CD4-positive, CD25-positive, alpha-beta regulatory T cell (primary cell): ENCODE measurements around the gene SAE1. TPM values are rescaled to one million over a fixed set of nuclear protein-coding genes. Genes with fewer than 3 reads are reported as not detected.
A peak's percentile ranks its signal among the peaks of the same experiment; 100 is the strongest.

Experiments
- ATAC-seq, 2 donors: fragments of 150-1000 bp; cut with Tn5 transposase; one replicate each; pipeline ENCODE4 v1.10.0; 2021; ENCODE audit warnings: low read depth in 2 of 2, moderate number of reproducible peaks in 2 of 2, moderate library complexity in 1 of 2
- DNase-seq, 3 donors: peaks; one replicate each; pipeline versions ENCODE4 v3.0.0 to v3.0.0-alpha.2; 2012 to 2022; ENCODE audit warnings: mixed read lengths in 1 of 3
- H3K27ac ChIP-seq: one replicate; pipeline ENCODE4 v1.7.0; 2013; ENCODE audit warnings: mild to moderate bottlenecking, low read length; ENCODE audit not compliant: insufficient read depth, poor library complexity, severe bottlenecking
- H3K27me3 ChIP-seq: one replicate; pipeline ENCODE4 v1.7.0; 2013; ENCODE audit warnings: low read length; ENCODE audit not compliant: control insufficient read depth, insufficient read depth
- H3K36me3 ChIP-seq: one replicate; pipeline ENCODE4 v1.7.0; 2013; ENCODE audit warnings: mild to moderate bottlenecking, low read length, moderate library complexity; ENCODE audit not compliant: control insufficient read depth, insufficient read depth
- H3K4me1 ChIP-seq: 2 replicates; pipeline ENCODE4 v1.7.0; 2013; ENCODE audit warnings: mild to moderate bottlenecking, low read length; ENCODE audit not compliant: insufficient read depth, control insufficient read depth, poor library complexity, severe bottlenecking
- H3K4me3 ChIP-seq: one replicate; pipeline ENCODE4 v1.7.0; 2013; ENCODE audit warnings: low read depth, mild to moderate bottlenecking, low read length, moderate library complexity
- H3K9me3 ChIP-seq, 2 experiments: 1 replicate in 1 of 2; 2 replicates in 1 of 2; pipeline ENCODE4 v1.7.0; 2013; ENCODE audit warnings: low read length in 2 of 2, mild to moderate bottlenecking in 1 of 2, moderate library complexity in 1 of 2; ENCODE audit not compliant: control insufficient read depth in 2 of 2
- H3K27ac Mint-ChIP-seq, 3 donors: one replicate each; pipeline ENCODE4 v1.8.0; 2020 to 2022; ENCODE audit warnings: mild to moderate bottlenecking in 3 of 3, mixed read lengths in 3 of 3, moderate library complexity in 2 of 3
- H3K27me3 Mint-ChIP-seq: one replicate; pipeline ENCODE4 v1.8.0; 2022; ENCODE audit warnings: mild to moderate bottlenecking, mixed read lengths
- H3K36me3 Mint-ChIP-seq: one replicate; pipeline ENCODE4 v1.8.0; 2020; ENCODE audit warnings: mixed read lengths
- H3K4me1 Mint-ChIP-seq, 4 donors: one replicate each; pipeline ENCODE4 v1.8.0; 2020 to 2022; ENCODE audit warnings: mixed read lengths in 4 of 4, mild to moderate bottlenecking in 1 of 4
- H3K4me3 Mint-ChIP-seq, 4 donors: one replicate each; pipeline ENCODE4 v1.8.0; 2020 to 2022; ENCODE audit warnings: mild to moderate bottlenecking in 4 of 4, mixed read lengths in 4 of 4, moderate library complexity in 3 of 4
- H3K9me3 Mint-ChIP-seq, 7 donors: one replicate each; pipeline ENCODE4 v1.8.0; 2020 to 2022; ENCODE audit warnings: mixed read lengths in 7 of 7, mild to moderate bottlenecking in 3 of 7, moderate library complexity in 2 of 7
- polyA plus RNA-seq, 4 donors: library from polyadenylated mRNA; unstranded; fragments of 300-500 nt; fragmentation: Illumina TruSeq; gene quantifications; one replicate each; pipeline ENCODE4 v1.2.3, GENCODE V29; 2021
- total RNA-seq: library from RNA; stranded (reverse); gene quantifications from one replicate; pipeline ENCODE4 v1.2.3, GENCODE V29; 2022

Gene SAE1
- total and polyA plus RNA-seq, 5 donors from 2014 or later, result 45.5 to 127 (median 110) TPM

DNA sequence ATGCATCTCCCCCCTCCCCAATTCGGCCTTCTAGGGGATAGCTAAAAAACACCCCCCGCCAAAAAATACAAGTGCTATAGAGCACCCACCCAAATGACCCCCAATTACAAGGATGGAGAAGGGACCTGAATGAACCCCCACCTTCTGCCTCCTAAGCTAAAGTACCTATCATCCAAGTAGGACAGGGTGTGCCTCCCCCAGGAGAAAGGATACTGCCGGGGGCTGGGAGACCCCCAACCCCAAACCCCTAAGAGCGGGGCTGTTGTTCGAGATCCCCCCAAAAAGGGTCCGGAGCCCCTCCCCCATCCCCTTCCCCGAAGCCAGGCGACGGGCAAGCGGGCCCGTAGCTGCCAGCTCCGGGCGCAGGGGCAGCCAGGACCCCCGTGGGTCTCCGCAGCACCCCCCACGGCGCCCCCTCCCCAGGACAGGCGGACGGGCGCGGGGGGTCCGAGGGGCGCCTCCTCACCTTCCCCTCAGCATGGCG lies 18.9 kb upstream of the SAE1 start:
- no peak for DNase-seq
- peaks cover 24 to 51% (median 42%) of the 10 kb centered on the region in 4 donors for H3K4me1 Mint-ChIP-seq

DNA sequence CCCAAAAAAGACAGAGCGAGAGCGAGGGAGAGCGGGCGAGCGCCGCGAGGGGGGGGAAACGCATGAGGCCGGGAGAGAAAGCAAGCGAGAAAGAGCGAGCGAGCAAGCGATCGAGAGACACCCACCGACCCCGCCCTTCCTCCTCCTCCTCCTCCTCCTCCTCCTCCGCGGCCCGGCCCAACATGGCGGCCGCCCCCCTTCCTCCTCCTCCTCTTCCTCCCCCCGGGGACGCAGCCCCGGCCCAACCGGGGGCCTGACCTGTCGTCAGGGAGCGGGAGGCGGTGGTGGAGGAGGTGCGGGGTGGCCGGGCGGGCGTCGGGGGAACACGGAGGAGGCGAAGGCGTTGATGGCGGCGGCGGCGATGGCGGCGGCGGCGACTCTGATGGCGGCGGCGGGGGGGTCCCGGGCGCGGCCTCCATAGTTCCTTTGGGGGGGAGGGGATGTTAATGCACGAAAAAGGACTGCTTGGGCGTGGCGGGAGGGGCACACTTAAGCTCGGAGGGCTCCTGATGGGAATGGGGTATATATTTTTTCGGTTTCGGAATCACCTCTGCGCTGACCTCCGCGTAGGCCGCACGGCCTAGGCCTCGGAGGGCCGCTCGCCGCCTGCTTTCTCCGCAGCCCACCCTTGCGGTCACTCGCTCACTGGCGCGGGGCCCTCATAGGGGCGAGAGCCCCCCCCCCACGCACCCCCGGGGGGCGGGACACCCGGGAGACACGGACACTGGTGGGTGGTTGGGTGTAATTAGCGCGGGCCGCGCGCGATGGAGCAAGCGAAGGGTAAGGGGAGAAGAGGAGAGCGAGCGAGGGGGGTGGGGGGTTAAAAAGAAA lies 18.3 kb upstream of the SAE1 start:
- H3K36me3 ChIP-seq, result peaks cover 5% of the 10 kb centered on the region
- ATAC-seq, result peak; percentile 19 to 24
- H3K4me3 ChIP-seq, result peak overlapping the region; percentile 59
- Mint-ChIP-seq H3K27me3 (peaks cover 12% of the 10 kb centered on the region), H3K4me1 (peaks cover 18 to 44% (median 36%) of the 10 kb centered on the region in 4 donors), H3K36me3 (peaks cover 19% of the 10 kb centered on the region), H3K9me3 (peaks cover 0 to 3% (median 0%) of the 10 kb centered on the region in 7 donors), H3K27ac (peak overlapping the region; percentile 99 to 100 (median 100)), H3K4me3 (peak overlapping the region; percentile 90 to 100 (median 99))
- peak; percentile 84 to 95 (median 91) for DNase-seq
- H3K27ac ChIP-seq, result peak overlapping the region; percentile 100
- no peaks in the 10 kb centered on the region for H3K27me3 ChIP-seq
- no peaks in the 10 kb centered on the region for H3K9me3 ChIP-seq
- peaks cover 44% of the 10 kb centered on the region for H3K4me1 ChIP-seq

More for the DNA sequence above, 18.9 kb upstream of the SAE1 start:
- Mint-ChIP-seq H3K36me3 (peaks cover 19% of the 10 kb centered on the region), H3K27me3 (peaks cover 12% of the 10 kb centered on the region), H3K9me3 (peaks cover 0 to 3% (median 0%) of the 10 kb centered on the region in 7 donors), H3K27ac (peak overlapping the region; percentile 99 to 100 (median 100)), H3K4me3 (peak overlapping the region; percentile 90 to 100 (median 99))
- Histone ChIP-seq H3K9me3 (no peaks in the 10 kb centered on the region), H3K27ac (peak overlapping the region; percentile 100), H3K27me3 (no peaks in the 10 kb centered on the region), H3K4me3 (peak overlapping the region; percentile 99), H3K36me3 (peaks cover 5% of the 10 kb centered on the region), H3K4me1 (peaks cover 51% of the 10 kb centered on the region)
- no peak for ATAC-seq

DNA sequence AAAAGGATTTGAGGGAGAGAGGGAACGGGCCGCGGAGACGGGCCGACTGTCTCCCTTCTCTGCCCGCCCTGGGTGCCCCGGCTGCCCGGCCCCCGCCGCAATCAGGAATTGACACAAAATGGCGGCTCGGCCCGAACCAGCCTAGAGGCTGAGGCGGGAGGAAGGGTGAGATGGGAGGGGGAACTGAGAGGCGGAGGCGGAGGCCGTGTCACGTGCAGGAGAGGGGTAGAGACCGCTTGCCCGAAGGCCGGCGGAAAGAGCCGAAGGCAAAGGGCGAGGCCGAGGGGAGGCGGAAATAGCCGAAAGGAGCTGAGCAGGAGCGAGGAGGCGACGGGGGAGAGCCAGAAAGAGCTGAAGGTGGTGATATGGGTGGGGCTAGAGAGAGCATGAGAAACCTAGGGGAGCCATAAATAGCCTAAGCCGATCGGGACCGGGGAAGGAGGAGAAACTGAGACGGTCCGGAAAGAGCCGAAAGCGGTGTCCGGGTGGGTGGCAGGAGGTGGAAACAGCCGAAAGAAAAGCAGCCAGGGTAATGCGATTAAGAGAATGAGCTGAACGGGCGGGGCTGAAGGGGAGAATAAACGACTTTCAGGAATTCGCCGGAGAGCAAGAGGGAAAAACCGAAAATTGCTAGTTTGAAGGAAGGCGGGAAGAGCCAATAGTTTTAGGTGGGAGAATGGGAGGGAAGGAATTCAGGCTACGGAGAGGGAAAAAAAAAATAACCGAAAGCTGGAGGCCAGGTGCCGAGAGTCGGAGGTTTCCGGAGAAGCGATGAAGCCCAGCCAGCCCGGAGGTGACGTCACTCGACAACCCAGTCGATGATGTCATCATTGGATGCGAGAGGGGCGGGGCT lies 17.4 kb upstream of the SAE1 start, which contains the start of gene ZC3H4:
Gene ZC3H4 (minus strand): TSS at position 780 of the 853 bp plus-strand sequence. CDS start 1,192 bp downstream, outside the sequence.
- peak within 1 kb of the TSS; percentile 95 for H3K4me3 ChIP-seq
- peaks cover 9 to 36% (median 27%) of the 10 kb centered on the region in 4 donors for H3K4me1 Mint-ChIP-seq
- ATAC-seq (peak; percentile 83 to 86), DNase-seq (peak; percentile 100)
- H3K27ac ChIP-seq, result peak within 1 kb of the TSS; percentile 100
- H3K4me3 Mint-ChIP-seq, result peak within 1 kb of the TSS; percentile 90 to 100 (median 99)
- H3K27me3 Mint-ChIP-seq, result peaks cover 12% of the 10 kb centered on the region
- peak within 1 kb of the TSS; percentile 99 to 100 (median 99) for H3K27ac Mint-ChIP-seq
- peaks cover 19% of the 10 kb centered on the region for H3K36me3 Mint-ChIP-seq
- H3K9me3 Mint-ChIP-seq, result peaks cover 0 to 3% (median 0%) of the 10 kb centered on the region in 7 donors
- H3K9me3 ChIP-seq, result no peaks in the 10 kb centered on the region
- H3K36me3 ChIP-seq, result peaks cover 5% of the 10 kb centered on the region
- no peaks in the 10 kb centered on the region for H3K27me3 ChIP-seq
- peaks cover 36% of the 10 kb centered on the region for H3K4me1 ChIP-seq

DNA sequence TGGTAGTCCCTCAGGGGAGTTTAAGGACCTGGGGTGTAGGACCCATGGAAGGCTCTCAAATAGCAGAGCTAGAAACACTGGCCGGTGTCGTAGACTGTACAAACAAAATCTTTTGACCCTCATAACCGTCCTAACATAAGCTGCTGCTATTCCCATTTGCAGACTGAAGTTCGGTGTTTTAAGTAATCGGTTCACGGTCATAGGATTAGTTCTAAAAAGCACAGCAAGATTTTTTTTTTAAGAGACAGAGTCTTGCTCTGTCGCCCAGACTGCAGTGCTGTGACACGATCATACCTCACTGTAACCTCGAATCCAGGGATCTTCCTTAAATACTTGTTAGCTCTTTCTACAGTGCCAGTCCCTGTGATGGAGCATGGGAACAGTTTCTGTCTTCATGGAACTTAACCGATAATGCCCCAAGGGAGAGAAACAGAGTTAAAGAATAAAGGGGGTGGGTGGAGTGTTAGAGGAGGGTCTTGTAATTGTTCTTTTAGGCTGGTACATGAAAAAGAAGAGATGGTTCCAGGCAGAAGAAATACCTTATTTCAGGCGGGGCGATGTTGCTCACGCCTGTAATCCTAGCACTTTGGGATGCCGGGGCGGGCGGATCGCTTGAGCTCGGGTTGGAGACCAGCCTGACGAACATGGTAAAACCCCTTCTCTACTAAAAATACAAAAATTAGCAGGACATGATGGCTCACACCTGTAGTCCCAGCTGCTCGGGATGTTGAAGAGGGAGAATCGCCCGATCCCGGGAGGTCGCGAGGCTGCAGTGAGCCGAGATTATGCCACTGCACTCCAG lies 16.6 kb upstream of the SAE1 start:
- Mint-ChIP-seq H3K27ac (peak overlapping the region; percentile 99 to 100 (median 99)), H3K36me3 (peaks cover 19% of the 10 kb centered on the region), H3K9me3 (peaks cover 0 to 3% (median 0%) of the 10 kb centered on the region in 7 donors), H3K27me3 (peaks cover 12% of the 10 kb centered on the region), H3K4me1 (peaks cover 4 to 27% (median 19%) of the 10 kb centered on the region in 4 donors), H3K4me3 (peak overlapping the region; percentile 90 to 100 (median 99))
- Histone ChIP-seq H3K4me1 (peaks cover 27% of the 10 kb centered on the region), H3K4me3 (peak overlapping the region; percentile 95), H3K36me3 (peaks cover 5% of the 10 kb centered on the region), H3K9me3 (no peaks in the 10 kb centered on the region), H3K27me3 (no peaks in the 10 kb centered on the region), H3K27ac (peak overlapping the region; percentile 100)
- DNase-seq, result no peak
- no peak for ATAC-seq

DNA sequence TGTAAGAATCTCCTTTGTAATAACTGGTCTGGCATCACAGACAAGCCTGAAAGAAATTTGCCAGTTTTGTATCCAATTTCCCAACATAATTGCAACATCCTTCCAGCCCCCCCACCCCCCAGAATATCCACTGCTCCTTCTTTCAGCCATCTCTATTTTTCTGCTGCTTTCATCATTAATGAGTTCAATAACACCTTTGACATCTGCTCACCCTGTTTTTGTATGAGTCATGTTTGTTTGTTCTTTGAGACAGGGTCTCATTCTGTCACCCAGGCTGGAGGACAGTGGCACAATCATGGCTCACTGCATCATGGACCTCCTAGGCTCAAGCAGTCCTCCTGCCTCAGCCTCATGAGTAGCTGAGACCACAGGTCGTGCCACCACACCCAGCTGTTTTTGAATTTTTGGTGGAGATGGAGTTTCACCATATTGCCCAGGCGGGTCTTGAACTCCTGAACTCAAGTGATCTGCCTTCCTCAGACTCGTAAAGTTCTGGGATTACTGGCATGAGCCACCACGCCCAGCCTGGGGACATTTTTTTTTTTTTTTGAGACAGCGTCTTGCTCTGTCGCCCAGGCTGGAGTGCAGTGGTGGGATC lies 10.1 kb upstream of the SAE1 start:
- Histone ChIP-seq H3K4me1 (no peaks in the 10 kb centered on the region), H3K36me3 (no peaks in the 10 kb centered on the region), H3K27me3 (no peaks in the 10 kb centered on the region), H3K27ac (no peak overlapping the region), H3K4me3 (no peak overlapping the region), H3K9me3 (no peaks in the 10 kb centered on the region)
- no peak overlapping the region for H3K4me3 Mint-ChIP-seq
- peaks cover 4 to 6% (median 5%) of the 10 kb centered on the region in 4 donors for H3K4me1 Mint-ChIP-seq
- H3K36me3 Mint-ChIP-seq, result no peaks in the 10 kb centered on the region
- H3K27ac Mint-ChIP-seq, result peak overlapping the region in 1 of 3 donors; percentile 69
- no peak for ATAC-seq
- peaks cover 5% of the 10 kb centered on the region for H3K27me3 Mint-ChIP-seq
- H3K9me3 Mint-ChIP-seq, result no peaks in the 10 kb centered on the region
- no peak for DNase-seq

DNA sequence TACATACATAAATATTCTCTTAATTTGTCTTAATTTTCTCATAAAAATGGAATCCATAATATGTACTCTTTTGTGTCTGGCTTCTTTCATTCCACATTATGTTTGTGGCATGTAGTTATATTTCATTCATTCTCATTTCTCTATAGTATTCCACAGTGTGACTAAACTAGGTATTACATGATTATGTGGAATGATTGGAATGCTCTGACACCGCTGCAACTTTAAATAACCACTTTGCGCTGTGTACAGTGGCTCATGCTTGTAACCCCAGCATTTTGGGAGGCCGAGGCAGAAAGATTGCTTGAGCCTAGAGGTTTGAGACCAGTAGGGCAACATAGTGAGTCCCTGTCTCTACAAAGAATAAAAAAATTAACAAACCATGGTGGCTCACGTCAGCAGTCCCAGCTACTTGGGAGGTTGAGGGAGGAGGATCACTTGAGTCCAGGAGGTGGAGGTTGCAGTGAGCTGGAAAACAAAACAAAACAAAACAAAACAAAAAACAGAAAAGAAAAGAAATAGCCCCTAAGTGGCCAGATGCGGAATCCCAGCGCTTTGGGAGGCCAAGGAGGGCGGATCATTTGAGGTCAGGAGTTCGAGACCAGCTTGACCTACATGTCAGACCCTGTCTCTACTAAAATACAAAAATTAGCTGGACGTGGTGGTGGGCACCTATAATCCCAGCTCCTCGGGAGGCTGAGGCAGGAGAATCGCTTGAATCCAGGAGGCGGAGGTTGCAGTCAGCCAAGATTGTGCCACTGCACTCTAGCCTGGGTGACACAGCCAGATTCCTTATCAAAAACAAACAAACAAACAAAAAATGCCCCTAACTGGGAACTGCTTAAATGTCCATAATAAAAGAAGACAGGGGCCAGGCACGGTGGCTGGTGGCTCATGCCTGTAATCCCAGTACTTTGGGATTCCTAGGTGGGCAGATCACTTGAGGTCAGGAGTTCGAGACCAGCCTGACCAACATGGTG lies 8.0 kb upstream of the SAE1 start:
- H3K27me3 Mint-ChIP-seq, result peaks cover 5% of the 10 kb centered on the region
- H3K4me1 Mint-ChIP-seq, result peaks cover 4 to 6% (median 5%) of the 10 kb centered on the region in 4 donors
- H3K4me3 ChIP-seq, result no peak overlapping the region
- no peak for DNase-seq
- no peaks in the 10 kb centered on the region for H3K36me3 ChIP-seq
- no peaks in the 10 kb centered on the region for H3K9me3 Mint-ChIP-seq
- H3K4me3 Mint-ChIP-seq, result no peak overlapping the region
- no peaks in the 10 kb centered on the region for H3K9me3 ChIP-seq
- no peak for ATAC-seq
- H3K27ac ChIP-seq, result no peak overlapping the region
- no peaks in the 10 kb centered on the region for H3K36me3 Mint-ChIP-seq
- H3K27ac Mint-ChIP-seq, result no peak overlapping the region
- no peaks in the 10 kb centered on the region for H3K4me1 ChIP-seq
- H3K27me3 ChIP-seq, result no peaks in the 10 kb centered on the region
